Nephron progenitor cell (in vitro differentiated cells): ENCODE results near the gene FKBP9.
"Not testable (repeated sequence)": the region's sequence is repeated elsewhere in the genome, so short reads cannot be mapped to it uniquely, and the experiment has no call there.

Experiments used
- DNase-seq: peaks from one replicate; pipeline ENCODE4 v3.0.0; 2021
- H3K27ac Mint-ChIP-seq: 2 replicates; pipeline ENCODE4 v1.8.0; 2021; ENCODE audit warnings: mild to moderate bottlenecking, moderate library complexity, mixed read lengths
- H3K27me3 Mint-ChIP-seq: 2 replicates; pipeline ENCODE4 v1.8.0; 2021; ENCODE audit warnings: mild to moderate bottlenecking, low read depth, mixed read lengths; ENCODE audit not compliant: poor library complexity
- H3K36me3 Mint-ChIP-seq: 2 replicates; pipeline ENCODE4 v1.8.0; 2021; ENCODE audit warnings: low read depth, mixed read lengths
- H3K4me1 Mint-ChIP-seq: 2 replicates; pipeline ENCODE4 v1.8.0; 2021; ENCODE audit warnings: mixed read lengths
- H3K4me3 Mint-ChIP-seq: 2 replicates; pipeline ENCODE4 v1.8.0; 2021; ENCODE audit warnings: mild to moderate bottlenecking, moderate library complexity, mixed read lengths
- H3K9me3 Mint-ChIP-seq: 2 replicates; pipeline ENCODE4 v1.8.0; 2021; ENCODE audit warnings: mild to moderate bottlenecking, moderate library complexity, mixed read lengths

Gene FKBP9

DNA sequence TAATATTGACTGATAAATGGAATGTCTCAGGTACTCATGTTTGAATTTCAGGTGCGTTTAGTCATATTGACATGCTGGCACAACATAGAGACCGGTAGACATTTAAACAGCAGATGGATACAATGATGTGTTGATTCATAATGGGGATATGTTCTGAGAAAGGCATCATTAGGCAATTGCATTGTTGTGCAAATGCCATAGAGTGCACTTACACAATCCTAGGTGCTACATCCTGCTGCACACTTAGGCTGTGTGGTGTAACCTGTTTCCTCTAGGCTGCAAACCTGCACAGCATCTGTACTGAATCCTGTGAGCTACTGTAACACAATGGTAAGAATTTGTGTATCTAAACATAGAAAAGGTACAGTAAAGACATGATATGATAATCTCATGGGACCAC lies 19.9 kb downstream of the FKBP9 start:
- not testable (repeated sequence) for H3K27me3 Mint-ChIP-seq, H3K9me3 Mint-ChIP-seq, DNase-seq, H3K4me3 Mint-ChIP-seq, H3K27ac Mint-ChIP-seq
- Mint-ChIP-seq H3K36me3 (peaks cover 25% of the 10 kb centered on the region), H3K4me1 (peaks cover 13% of the 10 kb centered on the region)

DNA sequence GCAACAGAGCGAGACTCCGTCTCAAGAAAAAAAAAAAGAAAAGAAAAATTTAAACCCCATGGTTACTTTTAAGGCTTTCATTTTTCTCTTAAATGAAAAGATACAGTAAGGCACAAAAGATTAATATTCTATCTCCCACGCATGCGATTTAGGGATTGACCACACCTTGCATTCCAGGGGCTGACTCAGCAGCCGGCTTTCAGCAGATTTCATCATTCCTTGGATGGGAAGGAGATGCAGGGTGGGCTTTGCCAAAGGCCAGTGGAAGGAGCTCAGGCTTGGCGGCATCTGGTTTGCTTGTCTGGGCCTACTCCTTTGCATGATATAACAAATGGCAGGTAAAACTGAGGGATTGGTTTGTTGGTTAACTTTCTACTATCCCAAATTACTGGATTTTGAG lies 22.0 kb downstream of the FKBP9 start:
- not testable (repeated sequence) for H3K4me1 Mint-ChIP-seq, DNase-seq, H3K27ac Mint-ChIP-seq, H3K27me3 Mint-ChIP-seq, H3K9me3 Mint-ChIP-seq, H3K4me3 Mint-ChIP-seq
- H3K36me3 Mint-ChIP-seq: peaks cover 25% of the 10 kb centered on the region

DNA sequence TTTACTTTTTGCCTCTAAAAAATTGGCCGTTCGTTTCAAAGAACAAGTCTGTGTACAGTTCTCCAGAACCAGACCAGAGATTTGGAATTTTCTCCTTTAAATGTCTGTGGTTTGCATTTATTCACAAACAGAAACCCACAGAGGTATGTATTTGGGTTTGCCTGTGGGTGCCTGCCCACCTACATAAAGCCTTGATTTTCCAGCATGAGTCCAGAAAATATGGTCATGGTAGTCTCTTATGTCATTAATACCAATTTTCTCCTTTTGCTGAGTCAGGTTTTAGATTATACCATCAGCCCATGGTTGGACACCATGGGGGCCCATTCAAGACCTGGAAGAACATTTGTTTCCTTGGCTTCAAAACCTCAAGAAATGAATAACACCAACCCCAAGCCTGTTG lies 22.7 kb downstream of the FKBP9 start:
- H3K36me3 Mint-ChIP-seq: peaks cover 25% of the 10 kb centered on the region

DNA sequence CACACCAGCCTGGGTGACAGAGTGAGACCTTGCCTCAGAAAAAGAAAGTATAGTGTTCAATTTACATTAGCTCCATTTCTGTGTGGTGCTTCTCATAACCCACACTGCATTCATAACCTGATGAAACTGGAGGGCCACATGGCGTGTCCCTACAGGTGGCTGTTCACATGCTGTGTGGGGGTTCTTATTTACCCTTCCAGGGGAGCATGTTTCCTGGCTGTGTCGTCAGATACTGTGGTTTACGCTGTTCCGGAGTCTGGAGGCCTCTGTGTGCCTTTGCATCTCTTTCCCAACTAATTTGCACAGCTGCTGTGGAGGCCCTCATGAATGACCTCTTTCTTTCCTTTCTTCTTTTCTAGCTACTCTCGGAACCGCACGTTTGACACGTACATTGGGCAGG lies 30.9 kb downstream of the FKBP9 start:
- Mint-ChIP-seq H3K4me1 (peaks cover 27% of the 10 kb centered on the region), H3K36me3 (peaks cover 16% of the 10 kb centered on the region)
- not testable (repeated sequence) for H3K27ac Mint-ChIP-seq, H3K9me3 Mint-ChIP-seq, H3K27me3 Mint-ChIP-seq, DNase-seq, H3K4me3 Mint-ChIP-seq

More for the DNA sequence above, 22.7 kb downstream of the FKBP9 start:
- not testable (repeated sequence) for H3K27ac Mint-ChIP-seq, H3K9me3 Mint-ChIP-seq, H3K27me3 Mint-ChIP-seq, H3K4me1 Mint-ChIP-seq, H3K4me3 Mint-ChIP-seq, DNase-seq

DNA sequence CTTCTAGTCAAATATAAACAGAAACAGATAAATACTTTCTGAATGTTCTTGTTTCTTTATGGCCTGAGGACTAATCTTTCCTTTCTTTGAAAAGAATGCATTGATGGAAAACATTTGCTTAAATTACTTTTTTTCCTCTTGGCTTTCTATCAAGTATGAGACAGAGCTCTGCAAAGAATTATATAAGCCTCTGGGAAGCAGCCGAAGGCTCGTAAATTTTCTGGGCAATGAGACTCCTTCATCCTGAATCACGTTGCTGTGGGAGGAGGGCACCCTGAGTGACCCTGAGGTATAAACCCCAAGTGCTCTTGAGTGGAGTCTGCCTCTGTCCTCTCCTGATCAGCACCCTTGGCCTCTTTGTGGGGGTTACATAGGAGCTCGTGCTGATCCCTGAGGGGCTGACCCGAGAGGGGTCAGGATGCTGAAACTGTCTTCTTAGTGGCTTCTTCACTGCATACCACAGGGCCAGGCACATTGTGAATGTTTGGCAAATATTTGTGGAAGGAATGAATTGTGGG lies 33.9 kb downstream of the FKBP9 start:
- DNase-seq: peak; percentile 9
- not testable (repeated sequence) for H3K4me3 Mint-ChIP-seq, H3K27me3 Mint-ChIP-seq, H3K9me3 Mint-ChIP-seq
- H3K27ac Mint-ChIP-seq: peak overlapping the region; percentile 68
- peaks cover 18% of the 10 kb centered on the region for H3K36me3 Mint-ChIP-seq
- peaks cover 37% of the 10 kb centered on the region for H3K4me1 Mint-ChIP-seq

DNA sequence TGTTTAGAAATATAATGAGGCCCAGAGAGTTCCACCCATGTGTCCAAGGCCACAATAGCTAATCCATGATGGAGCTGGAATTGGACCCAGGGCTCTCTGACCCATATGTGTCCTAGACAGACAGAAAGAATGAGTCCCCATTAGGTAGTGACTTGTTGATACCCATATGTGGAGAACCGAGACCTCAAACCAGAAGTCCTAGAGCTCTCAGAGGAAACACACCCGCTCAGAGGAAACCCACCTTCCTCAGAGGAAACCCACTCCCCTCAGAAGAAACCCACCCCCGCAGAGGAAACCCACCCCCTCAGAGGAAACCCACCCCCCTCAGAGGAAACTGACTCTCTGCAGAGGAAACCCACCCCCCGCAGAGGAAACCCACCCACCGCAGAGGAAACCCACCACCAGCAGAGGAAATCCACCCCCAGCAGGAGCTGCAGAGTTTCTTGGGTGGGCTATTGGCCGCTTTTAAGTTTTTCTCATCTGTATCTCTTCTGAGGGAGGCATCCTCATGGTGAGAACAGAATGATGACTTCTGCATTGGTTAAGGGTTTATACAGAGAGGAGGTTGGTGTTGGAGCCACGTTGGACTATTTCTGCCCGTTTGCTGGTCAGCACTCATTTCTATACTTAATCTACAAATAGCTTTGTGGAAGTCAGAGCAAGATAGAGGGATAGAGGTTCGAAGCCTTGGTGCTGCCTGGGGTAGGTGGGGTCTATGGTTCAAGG lies 34.9 kb downstream of the FKBP9 start:
- Mint-ChIP-seq H3K4me1 (peaks cover 37% of the 10 kb centered on the region), H3K27ac (peak overlapping the region; percentile 78), H3K36me3 (peaks cover 18% of the 10 kb centered on the region)
- H3K4me3 Mint-ChIP-seq, H3K27me3 Mint-ChIP-seq, DNase-seq, H3K9me3 Mint-ChIP-seq: not testable (repeated sequence)

DNA sequence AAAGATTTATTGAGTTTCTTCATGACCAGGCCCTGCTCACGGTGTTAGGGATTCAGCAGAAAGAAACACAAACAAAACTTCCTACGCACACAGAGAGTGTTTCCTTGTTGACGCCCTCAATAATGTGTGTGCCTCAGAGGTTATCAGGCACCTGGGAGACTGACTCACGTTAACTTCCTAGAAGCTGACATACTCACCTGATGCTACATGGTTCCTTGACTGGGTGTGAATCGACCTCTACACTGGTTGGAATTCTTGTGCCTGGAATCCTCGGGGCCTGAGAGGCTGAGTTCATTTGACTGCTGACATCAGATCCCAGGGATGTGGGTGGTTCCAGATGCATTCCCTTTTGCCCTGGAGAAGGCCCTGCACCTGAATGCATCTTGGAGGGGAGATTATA lies 35.5 kb downstream of the FKBP9 start:
- not testable (repeated sequence) for H3K27me3 Mint-ChIP-seq, H3K9me3 Mint-ChIP-seq, H3K4me3 Mint-ChIP-seq, DNase-seq
- peaks cover 39% of the 10 kb centered on the region for H3K4me1 Mint-ChIP-seq
- peak overlapping the region; percentile 78 for H3K27ac Mint-ChIP-seq
- peaks cover 18% of the 10 kb centered on the region for H3K36me3 Mint-ChIP-seq

DNA sequence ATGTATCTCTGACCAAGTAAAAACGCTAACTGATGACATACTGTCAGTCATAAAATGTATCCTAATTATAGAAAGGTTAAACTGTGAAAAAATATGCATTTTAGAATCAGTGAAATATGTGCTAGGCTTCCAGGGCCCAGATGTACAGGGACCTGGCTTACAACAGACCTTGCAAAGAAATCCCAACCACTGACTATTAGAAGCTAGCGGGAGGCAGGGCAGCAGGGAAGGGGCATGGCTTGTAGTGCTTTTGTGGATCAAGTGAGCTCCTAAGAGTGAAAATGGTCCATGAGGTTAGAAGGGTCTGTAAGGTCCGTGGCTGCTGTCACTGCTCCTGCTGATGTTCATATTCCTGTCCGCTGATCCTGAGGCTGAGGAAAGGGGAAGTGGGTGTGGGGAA lies 40.7 kb downstream of the FKBP9 start:
- H3K27me3 Mint-ChIP-seq, H3K36me3 Mint-ChIP-seq, H3K4me3 Mint-ChIP-seq, H3K9me3 Mint-ChIP-seq, DNase-seq: not testable (repeated sequence)
- Mint-ChIP-seq H3K4me1 (peaks cover 45% of the 10 kb centered on the region), H3K27ac (peak overlapping the region; percentile 69)

DNA sequence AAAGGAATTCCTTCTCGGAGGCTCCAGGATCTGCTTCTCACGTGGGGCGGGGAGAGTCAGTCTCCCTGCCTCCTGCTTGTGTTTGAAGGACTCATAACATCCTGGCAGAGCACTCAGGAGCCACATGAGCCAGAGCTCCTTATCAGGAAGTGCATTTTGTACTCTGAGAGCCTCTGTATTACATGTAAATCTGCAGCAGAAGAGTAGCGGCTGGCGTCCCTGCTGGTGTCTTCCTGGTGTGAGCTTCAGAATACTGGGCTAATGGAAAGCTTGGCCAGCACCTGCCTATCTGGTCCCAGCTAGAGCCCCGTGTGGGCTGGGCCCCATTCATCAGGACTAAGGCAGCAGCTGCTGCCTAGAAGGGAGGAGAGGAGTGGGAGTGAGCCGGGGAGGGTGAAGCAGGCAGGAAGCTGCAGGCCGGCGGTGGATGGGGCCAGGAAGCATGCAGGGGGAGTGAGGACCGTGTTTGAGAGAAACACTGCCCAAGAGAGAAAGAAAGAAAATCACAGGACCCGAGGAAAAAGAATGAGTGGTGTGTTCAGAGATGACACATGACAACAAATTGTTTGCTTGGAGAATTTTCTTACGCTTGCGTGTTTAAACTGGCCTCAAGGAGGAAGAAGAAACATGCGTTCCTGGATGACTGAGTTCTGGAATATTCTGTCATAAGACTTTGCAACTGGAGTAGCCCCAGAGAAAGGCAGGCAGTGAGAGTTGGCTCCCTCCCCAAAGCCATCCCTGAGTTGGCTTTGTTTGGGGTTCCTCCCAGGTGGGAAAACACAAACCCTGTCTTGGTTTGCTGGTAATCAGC lies 41.3 kb downstream of the FKBP9 start:
- H3K4me3 Mint-ChIP-seq: peak overlapping the region; percentile 59
- not testable (repeated sequence) for H3K36me3 Mint-ChIP-seq, H3K9me3 Mint-ChIP-seq, H3K27me3 Mint-ChIP-seq
- peaks cover 42% of the 10 kb centered on the region for H3K4me1 Mint-ChIP-seq
- peak overlapping the region; percentile 99 for H3K27ac Mint-ChIP-seq
- peak; percentile 30 for DNase-seq

DNA sequence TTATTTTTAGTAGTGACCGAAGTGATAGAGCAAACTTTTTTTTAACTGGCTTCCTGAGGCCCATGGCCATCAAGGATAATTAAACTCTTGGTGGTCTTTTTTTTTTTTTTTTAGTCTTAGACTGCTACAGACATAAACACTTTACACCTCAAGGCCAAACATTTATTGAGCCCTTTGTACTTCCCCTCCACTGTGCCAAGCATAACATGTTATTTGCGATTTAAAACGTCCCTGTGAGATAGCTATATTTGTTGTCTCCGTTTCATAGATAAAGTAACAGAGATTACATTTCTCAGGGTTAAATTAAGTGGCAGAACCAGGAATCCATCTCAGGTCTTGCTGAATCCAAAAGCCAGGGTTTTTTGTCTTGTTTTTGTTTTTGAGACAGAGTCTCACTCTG lies 42.1 kb downstream of the FKBP9 start:
- Mint-ChIP-seq H3K27ac (peak overlapping the region; percentile 99), H3K4me3 (peak overlapping the region; percentile 59), H3K36me3 (peaks cover 12% of the 10 kb centered on the region), H3K4me1 (peaks cover 45% of the 10 kb centered on the region)
- H3K9me3 Mint-ChIP-seq, H3K27me3 Mint-ChIP-seq, DNase-seq: not testable (repeated sequence)

DNA sequence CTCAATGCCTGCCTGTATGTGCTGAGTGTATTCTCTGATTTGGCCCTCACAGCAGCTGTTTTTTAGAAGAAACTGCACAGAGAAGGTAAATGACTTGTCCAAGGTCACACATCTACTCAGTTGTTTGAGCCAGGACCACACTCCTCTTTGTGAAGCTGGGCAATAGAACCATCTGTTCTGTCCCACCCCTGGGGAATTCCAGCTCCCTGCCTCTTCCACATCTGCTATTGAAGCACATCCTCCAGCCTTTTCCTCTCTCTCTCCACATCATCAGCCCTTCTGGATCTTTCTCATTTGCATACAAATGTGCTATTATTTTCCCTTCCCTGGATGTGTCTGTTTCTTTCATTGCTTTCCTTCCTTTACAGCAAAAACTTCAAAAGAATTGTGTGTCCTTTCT lies 45.9 kb downstream of the FKBP9 start:
- Mint-ChIP-seq H3K4me1 (peaks cover 41% of the 10 kb centered on the region), H3K36me3 (peaks cover 30% of the 10 kb centered on the region)
- H3K4me3 Mint-ChIP-seq, H3K27me3 Mint-ChIP-seq, H3K27ac Mint-ChIP-seq, DNase-seq, H3K9me3 Mint-ChIP-seq: not testable (repeated sequence)

DNA sequence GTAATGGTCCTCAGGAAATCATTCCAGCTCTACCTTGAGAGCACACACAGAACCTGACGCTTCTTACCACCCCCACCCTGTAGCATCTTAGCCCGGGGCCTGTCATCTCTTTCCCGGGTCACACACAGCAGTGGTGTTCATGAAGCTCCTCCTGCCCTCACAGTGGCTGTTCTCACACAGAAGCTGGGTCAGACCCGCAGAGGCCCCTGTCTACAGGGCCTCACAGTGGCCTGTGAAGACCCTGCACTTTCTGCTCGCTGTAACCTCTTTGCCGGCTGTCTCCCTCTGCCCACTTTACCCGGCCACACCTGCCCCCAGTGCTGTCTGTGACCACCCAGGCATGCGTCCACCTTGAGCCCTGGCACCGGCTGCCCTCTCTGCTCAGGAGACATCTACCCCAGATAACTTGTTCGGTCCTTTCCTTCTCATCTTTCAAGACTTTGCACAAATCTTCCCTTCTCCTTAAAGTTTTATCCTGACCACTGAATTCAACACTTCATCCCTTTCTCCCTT lies 46.9 kb downstream of the FKBP9 start:
- H3K27ac Mint-ChIP-seq: peak overlapping the region; percentile 77
- peaks cover 31% of the 10 kb centered on the region for H3K4me1 Mint-ChIP-seq

DNA sequence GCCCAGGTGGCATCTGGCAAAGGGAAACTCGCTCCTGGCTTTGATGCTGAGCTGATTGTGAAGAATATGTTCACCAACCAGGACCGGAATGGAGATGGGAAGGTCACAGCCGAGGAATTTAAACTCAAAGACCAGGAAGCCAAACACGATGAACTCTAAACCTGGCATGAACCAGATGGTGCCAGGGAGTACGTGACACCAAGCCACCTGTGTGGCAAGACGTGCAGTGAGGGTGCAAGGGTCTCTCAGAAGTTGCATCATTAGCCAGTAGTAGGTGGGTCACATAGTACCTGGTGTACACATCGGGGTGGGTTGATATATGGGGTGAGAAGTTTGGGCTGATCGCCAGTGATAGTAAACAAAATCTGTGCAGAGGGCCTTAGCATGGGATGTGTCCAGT lies 48.0 kb downstream of the FKBP9 start:
- not testable (repeated sequence) for DNase-seq, H3K27me3 Mint-ChIP-seq, H3K4me3 Mint-ChIP-seq, H3K9me3 Mint-ChIP-seq, H3K27ac Mint-ChIP-seq
- Mint-ChIP-seq H3K36me3 (peaks cover 35% of the 10 kb centered on the region), H3K4me1 (peaks cover 20% of the 10 kb centered on the region)

More for the DNA sequence above, 46.9 kb downstream of the FKBP9 start:
- not testable (repeated sequence) for H3K27me3 Mint-ChIP-seq, H3K4me3 Mint-ChIP-seq, DNase-seq, H3K9me3 Mint-ChIP-seq
- H3K36me3 Mint-ChIP-seq: peaks cover 30% of the 10 kb centered on the region

DNA sequence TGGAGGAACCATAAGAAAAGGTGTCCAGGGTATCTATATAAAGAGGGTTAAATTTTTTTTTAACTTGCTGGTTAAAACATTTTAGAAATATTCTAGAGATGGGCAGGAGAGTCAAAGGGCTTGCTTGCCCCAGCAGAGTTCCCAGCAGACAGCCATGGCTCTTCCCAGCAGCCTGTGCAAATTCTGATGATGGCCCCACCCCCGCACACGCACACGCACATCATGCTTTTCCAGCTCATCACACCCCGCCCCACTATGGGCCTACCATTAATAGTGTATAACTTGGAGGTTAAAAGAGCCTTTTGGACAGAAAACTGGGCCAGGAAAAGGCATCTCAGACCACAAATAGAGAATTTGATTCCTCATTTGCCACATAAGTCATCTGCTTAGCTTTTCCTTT lies 48.5 kb downstream of the FKBP9 start:
- H3K27me3 Mint-ChIP-seq, H3K4me3 Mint-ChIP-seq, H3K27ac Mint-ChIP-seq, DNase-seq, H3K9me3 Mint-ChIP-seq: not testable (repeated sequence)
- peaks cover 40% of the 10 kb centered on the region for H3K36me3 Mint-ChIP-seq
- peaks cover 20% of the 10 kb centered on the region for H3K4me1 Mint-ChIP-seq
